ENCODE measurements around the gene BBS12.

The BBS12 gene

GRCh38 chr4:122732329-122733026 is at the start of gene BBS12:
BBS12 (plus strand) TSS chr4:122732704; CDS start chr4:122741893, 9,189 bp downstream.
- peak; percentile 94 to 98 for DNase-seq (ENCODE audit: extremely low read depth in 1 of 2, low read depth in 1 of 2)

- no peak for DNase-seq (ENCODE audit: extremely low read depth in 1 of 2, low read depth in 1 of 2)
These were observed 45.8 kb upstream of the BBS12 start for GRCh38 chr4:122686691-122687090.

- no peak for DNase-seq (ENCODE audit: extremely low read depth in 1 of 2, low read depth in 1 of 2)
These were observed 44.9 kb upstream of the BBS12 start for GRCh38 chr4:122687531-122688061.

GRCh38 chr4:122688529-122689140 is 43.9 kb upstream of the BBS12 start:
- no peak for DNase-seq (ENCODE audit: extremely low read depth in 1 of 2, low read depth in 1 of 2)

GRCh38 chr4:122689972-122690371 is 42.5 kb upstream of the BBS12 start:
- DNase-seq (ENCODE audit: extremely low read depth in 1 of 2, low read depth in 1 of 2), result peak in 1 of 2 donors; percentile 33

GRCh38 chr4:122691988-122692387 is 40.5 kb upstream of the BBS12 start:
- DNase-seq (ENCODE audit: extremely low read depth in 1 of 2, low read depth in 1 of 2), result no peak

GRCh38 chr4:122692641-122693520 is 39.6 kb upstream of the BBS12 start:
- DNase-seq (ENCODE audit: extremely low read depth in 1 of 2, low read depth in 1 of 2), result no peak

GRCh38 chr4:122695226-122695625 is 37.3 kb upstream of the BBS12 start:
- DNase-seq (ENCODE audit: extremely low read depth in 1 of 2, low read depth in 1 of 2), result no peak

GRCh38 chr4:122700178-122700725 is 32.3 kb upstream of the BBS12 start:
- no peak for DNase-seq (ENCODE audit: extremely low read depth in 1 of 2, low read depth in 1 of 2)

- DNase-seq (ENCODE audit: extremely low read depth in 1 of 2, low read depth in 1 of 2), result no peak
These were observed 31.4 kb upstream of the BBS12 start for GRCh38 chr4:122701061-122701460.

GRCh38 chr4:122701965-122702364 is 30.5 kb upstream of the BBS12 start:
- no peak for DNase-seq (ENCODE audit: extremely low read depth in 1 of 2, low read depth in 1 of 2)

GRCh38 chr4:122702939-122703338 is 29.6 kb upstream of the BBS12 start:
- DNase-seq (ENCODE audit: extremely low read depth in 1 of 2, low read depth in 1 of 2), result no peak

- DNase-seq (ENCODE audit: extremely low read depth in 1 of 2, low read depth in 1 of 2), result no peak
These were observed 28.6 kb upstream of the BBS12 start for GRCh38 chr4:122703868-122704267.

- DNase-seq (ENCODE audit: extremely low read depth in 1 of 2, low read depth in 1 of 2), result no peak
These were observed 27.5 kb upstream of the BBS12 start for GRCh38 chr4:122705009-122705408.

- DNase-seq (ENCODE audit: extremely low read depth in 1 of 2, low read depth in 1 of 2), result no peak
These were observed 26.9 kb upstream of the BBS12 start for GRCh38 chr4:122705547-122706117.

GRCh38 chr4:122706511-122706910 is 26.0 kb upstream of the BBS12 start:
- no peak for DNase-seq (ENCODE audit: extremely low read depth in 1 of 2, low read depth in 1 of 2)

- no peak for DNase-seq (ENCODE audit: extremely low read depth in 1 of 2, low read depth in 1 of 2)
These were observed 25.0 kb upstream of the BBS12 start for GRCh38 chr4:122707497-122707896.

GRCh38 chr4:122709236-122709635 is 23.3 kb upstream of the BBS12 start:
- DNase-seq (ENCODE audit: extremely low read depth in 1 of 2, low read depth in 1 of 2), result no peak

GRCh38 chr4:122710434-122711308 is 21.8 kb upstream of the BBS12 start:
- peak in 1 of 2 donors; percentile 58 for DNase-seq (ENCODE audit: extremely low read depth in 1 of 2, low read depth in 1 of 2)

GRCh38 chr4:122711919-122712318 is 20.6 kb upstream of the BBS12 start:
- no peak for DNase-seq (ENCODE audit: extremely low read depth in 1 of 2, low read depth in 1 of 2)

Data from stimulated activated CD8-positive, alpha-beta memory T cell treated with anti-CD3 and anti-CD28 coated beads, Interleukin-7, amount 100 ng/mL, for 48 hours (primary cell).